ENCODE data around the gene DHX8.

DNA sequence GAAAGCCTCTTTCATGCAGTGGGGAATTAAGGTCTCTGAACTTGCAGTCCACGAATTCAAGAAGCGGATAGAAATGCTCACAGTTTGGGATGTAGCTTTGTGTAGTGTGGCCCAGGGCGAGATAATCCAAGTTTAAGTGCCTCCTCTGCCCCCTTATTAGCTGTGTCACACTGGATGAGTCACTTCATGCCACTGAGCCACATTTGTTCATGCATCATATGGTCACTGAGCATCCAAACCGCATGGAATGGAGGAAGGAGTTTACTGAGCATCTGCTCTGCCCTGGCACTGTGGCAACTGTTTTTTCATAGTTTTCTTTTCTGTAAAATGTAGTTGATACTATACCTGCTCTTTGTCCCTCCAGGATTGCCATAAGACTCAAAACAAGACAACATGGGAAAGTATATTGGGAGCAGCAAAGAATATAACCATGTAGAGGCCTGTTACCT lies 15.1 kb upstream of the DHX8 start:
- TF ChIP-seq ZNF24 (IDR thresholded peaks at IDR 0.05) (no peak), CHD2 (IDR thresholded peaks at IDR 0.05; ENCODE audit: borderline replicate concordance, low read depth, low read length) (no peak), CREB1 (IDR thresholded peaks at IDR 0.05; ENCODE audit: low read depth) (no peak), MYC (IDR thresholded peaks at IDR 0.05; ENCODE audit: insufficient read depth, insufficient read length, insufficient replicate concordance, low read length, severe bottlenecking) (no peak), MLLT1 (IDR thresholded peaks at IDR 0.05) (no peak), RAD51 (IDR thresholded peaks at IDR 0.05) (no peak), NR2C2 (IDR thresholded peaks at IDR 0.05; ENCODE audit: borderline replicate concordance, control insufficient read depth, insufficient read length, low read depth) (no peak)
- TF ChIP-seq, protein P1, sequence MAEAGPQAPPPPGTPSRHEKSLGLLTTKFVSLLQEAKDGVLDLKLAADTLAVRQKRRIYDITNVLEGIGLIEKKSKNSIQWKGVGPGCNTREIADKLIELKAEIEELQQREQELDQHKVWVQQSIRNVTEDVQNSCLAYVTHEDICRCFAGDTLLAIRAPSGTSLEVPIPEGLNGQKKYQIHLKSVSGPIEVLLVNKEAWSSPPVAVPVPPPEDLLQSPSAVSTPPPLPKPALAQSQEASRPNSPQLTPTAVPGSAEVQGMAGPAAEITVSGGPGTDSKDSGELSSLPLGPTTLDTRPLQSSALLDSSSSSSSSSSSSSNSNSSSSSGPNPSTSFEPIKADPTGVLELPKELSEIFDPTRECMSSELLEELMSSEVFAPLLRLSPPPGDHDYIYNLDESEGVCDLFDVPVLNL (IDR thresholded peaks at IDR 0.05; ENCODE audit: low read depth, low read length), result no peak
- TF ChIP-seq, protein P2, sequence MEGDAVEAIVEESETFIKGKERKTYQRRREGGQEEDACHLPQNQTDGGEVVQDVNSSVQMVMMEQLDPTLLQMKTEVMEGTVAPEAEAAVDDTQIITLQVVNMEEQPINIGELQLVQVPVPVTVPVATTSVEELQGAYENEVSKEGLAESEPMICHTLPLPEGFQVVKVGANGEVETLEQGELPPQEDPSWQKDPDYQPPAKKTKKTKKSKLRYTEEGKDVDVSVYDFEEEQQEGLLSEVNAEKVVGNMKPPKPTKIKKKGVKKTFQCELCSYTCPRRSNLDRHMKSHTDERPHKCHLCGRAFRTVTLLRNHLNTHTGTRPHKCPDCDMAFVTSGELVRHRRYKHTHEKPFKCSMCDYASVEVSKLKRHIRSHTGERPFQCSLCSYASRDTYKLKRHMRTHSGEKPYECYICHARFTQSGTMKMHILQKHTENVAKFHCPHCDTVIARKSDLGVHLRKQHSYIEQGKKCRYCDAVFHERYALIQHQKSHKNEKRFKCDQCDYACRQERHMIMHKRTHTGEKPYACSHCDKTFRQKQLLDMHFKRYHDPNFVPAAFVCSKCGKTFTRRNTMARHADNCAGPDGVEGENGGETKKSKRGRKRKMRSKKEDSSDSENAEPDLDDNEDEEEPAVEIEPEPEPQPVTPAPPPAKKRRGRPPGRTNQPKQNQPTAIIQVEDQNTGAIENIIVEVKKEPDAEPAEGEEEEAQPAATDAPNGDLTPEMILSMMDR (IDR thresholded peaks at IDR 0.05 in 2 of 3, conservative IDR thresholded peaks at IDR 0.05 in 1 of 3; ENCODE audit: control insufficient read depth in 2 of 3, extremely low read depth in 1 of 3, insufficient read depth in 1 of 3, low read depth in 3 of 3, low read length in 3 of 3), result no peak
